ENCODE results near the gene DGCR8. TPM values are rescaled to one million over a fixed set of nuclear protein-coding genes. Genes with fewer than 3 reads are reported as not detected.

The DGCR8 gene
- total RNA-seq, 1 donor from 2014 or later: 40.9 TPM

Other genes starting within 250 kb of the DGCR8 start
- 6.2 and 6.9 TPM in 2 replicates for gene GNB1L, start 225.4 kb upstream of the DGCR8 start, total RNA-seq
- 46.6 and 65.5 TPM in 2 replicates for gene RTL10, start 225.4 kb upstream of the DGCR8 start, total RNA-seq
- 376 and 456 TPM in 2 replicates for gene COMT, start 138.5 kb upstream of the DGCR8 start, total RNA-seq
- gene TXNRD2, start 138.4 kb upstream of the DGCR8 start, total RNA-seq: 47.6 and 104 TPM in 2 replicates
- 152 and 191 TPM in 2 replicates for gene ARVCF, start 63.4 kb upstream of the DGCR8 start, total RNA-seq
- gene TANGO2, start 59.1 kb upstream of the DGCR8 start, total RNA-seq: 38.4 and 42.2 TPM in 2 replicates
- gene RANBP1, start 35.9 kb downstream of the DGCR8 start, total RNA-seq: 339 and 343 TPM in 2 replicates
- gene TRMT2A, start 37.0 kb downstream of the DGCR8 start, total RNA-seq: 48.1 and 63.2 TPM in 2 replicates
- 42.5 and 58.9 TPM in 2 replicates for gene ZDHHC8, start 51.6 kb downstream of the DGCR8 start, total RNA-seq
- 15.4 and 17.3 TPM in 2 replicates for gene CCDC188, start 70.8 kb downstream of the DGCR8 start, total RNA-seq
- gene RTN4R, start 188.1 kb downstream of the DGCR8 start, total RNA-seq: 1.8 and 2.7 TPM in 2 replicates
- gene DGCR6L, start 239.8 kb downstream of the DGCR8 start, total RNA-seq: 67.4 and 67.8 TPM in 2 replicates

All from glomerular endothelial cell (primary cell).